HG03342 (cell line): ENCODE measurements around the gene STYXL2.

Experiments
- ATAC-seq: cut with Tn5 transposase; IDR thresholded peaks from one replicate; pipeline ENCODE4 v1.9.1; 2021; ENCODE audit warnings: mild to moderate bottlenecking, moderate library complexity; ENCODE audit not compliant: unreplicated experiment

The STYXL2 gene

DNA sequence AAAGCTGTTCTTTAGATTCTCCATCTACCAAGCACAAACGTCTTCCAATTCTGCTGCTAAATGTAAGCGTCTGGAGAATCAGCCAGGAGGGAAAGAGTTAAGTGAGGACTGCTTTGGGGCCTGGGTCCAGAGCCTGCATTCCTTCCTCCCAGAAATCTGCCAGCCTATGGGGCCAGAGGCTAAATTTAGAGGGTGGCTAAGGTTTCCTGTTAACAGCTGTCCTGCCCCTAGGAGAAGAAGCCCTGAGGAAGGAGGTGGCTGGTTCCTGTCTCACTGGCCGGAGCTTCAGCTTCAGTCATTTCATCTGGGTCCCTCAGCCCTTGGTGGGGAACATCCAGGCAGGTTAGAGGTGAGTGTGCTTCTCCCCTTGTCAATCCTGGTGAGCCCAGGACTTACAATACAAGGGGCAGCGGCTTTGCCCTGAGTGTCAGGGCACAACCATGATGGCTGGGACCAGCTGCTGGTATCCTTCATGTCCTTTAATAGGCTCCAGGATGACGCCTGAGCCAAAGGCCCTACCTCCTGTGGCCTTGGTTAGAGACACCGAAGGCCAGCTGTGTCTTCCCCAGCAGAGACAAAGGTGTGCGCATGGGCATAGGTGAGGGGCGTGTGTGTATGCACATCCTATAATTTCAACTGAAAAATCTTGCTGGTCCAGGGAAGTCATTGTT is at the start of gene STYXL2:
STYXL2 (plus strand) TSS at position 230 of the 671 bp plus-strand sequence. CDS start 775 bp downstream, outside the sequence.
- ATAC-seq, result no peak

DNA sequence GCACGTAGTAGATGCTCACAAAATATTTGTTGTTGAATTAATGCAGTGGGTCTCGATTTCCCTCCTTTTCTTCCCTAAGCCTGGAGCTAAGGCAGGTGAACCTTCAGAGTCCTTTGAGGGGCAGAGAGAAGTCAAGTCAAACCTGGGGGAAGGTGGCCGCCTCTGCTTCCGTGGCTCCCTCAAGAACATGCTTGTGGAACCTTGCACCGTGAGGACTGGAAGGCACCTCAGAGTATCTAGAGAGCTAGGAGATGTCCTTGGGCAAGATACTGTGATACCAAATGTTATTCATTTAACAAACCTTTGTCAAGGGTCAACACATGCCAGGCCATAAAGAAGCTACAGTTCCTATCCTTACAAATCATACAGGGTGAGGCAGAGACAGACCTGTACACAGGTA is 42.0 kb upstream of the STYXL2 start:
- ATAC-seq, result no peak

DNA sequence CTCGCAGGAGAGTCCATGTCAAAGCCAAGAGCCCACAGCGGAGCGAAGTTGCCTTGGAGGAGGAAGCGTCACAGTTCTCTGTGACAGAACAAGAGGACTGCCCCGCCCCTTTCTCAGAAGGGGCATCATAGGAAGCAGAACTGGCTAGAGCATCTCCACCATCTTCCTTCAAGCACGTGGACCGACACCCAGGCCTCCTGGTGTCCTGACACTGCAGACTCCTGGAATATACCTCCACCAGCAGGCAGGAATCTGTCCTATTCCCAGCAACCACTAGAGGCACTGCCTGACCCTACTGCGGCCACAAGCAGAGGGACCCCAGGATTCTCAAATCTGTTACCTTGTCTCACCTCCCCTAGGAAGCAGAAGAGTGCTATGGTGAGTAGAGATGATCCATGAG is 41.5 kb upstream of the STYXL2 start:
- ATAC-seq, result no peak

DNA sequence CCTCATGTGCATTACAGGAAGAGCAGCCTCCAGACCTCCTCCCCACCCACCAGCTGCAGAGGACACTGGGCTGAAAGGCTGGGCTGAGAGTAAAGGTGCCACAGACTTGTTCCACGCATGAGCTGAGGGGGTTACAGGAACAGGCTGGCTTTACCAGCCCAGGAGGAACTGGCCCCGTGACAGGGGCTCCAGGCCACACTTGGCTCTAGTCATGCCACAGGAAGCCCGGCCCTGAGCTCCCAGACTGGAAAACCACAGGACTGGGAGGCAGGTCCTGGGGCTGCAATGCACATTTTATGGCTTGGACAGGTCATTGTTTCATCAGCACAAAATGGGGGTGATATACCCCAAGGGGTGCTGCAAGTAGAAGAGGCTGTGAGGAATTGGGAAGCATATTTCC is 39.3 kb upstream of the STYXL2 start:
- ATAC-seq, result no peak

DNA sequence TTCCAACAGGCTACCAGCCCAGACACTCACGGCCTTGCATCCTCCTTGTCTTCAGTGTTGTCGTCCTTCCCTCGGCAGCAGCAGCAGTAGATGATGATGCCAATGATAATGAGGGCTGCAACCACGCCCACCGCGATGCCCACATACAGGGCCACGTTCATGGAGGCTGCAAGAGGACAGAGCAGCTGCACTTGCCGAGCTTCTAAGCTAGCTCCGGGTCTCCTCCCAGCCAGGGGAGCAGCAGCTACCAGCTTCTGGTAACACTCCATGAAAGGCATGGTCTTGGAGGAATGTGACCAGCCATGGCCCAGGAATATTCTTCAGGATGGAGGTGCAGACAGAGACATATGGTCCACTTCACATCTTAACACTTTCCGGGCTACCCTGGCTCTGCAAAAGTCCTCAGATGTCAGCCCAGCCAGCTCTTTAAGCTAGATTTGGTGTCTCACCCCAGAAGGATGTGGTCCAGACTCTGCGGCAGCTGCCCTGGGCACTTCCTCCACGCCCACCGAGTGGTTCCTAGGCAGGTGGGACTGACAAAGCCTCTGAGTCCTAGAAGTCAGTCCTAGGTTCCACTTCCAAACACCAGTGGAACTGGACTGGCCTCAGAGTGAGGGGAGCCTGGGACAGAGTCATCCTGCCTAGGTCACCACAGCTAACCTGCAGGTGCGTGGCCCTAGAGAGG is 38.8 kb upstream of the STYXL2 start:
- no peak for ATAC-seq

DNA sequence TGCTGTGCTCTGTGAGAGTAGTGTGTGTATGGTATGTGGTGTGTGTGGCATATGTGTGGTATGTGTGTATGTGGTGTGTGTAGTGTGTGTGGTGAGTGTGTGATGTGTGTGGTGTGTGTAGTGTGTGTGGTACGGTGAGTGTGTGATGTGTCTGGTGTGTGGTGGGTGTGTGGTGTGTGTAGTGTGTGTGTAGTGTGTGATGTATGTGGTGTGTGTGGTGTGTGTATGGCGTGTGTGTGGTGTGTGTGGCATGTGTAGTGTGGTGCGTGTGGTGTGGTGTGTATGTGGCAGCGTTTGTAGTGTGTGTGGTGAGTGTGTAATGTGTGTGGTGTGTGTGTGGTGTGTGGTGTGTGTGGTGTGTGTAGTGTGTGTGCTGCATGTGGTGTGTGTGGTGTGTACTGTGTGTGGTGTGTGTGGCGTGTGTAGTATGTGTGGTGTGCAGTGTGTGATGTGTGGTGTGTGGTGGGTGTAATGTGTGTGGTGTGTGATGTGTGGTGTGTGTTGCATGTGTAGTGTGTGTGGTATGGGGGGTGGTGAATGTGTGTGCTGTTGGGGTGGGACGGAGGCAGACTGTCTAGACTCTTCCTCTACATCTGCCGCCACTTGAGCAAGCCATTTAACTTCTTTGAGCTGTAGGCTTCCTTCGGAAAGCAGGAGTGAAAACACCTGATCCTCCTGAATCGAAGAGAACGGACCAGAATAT is 37.2 kb upstream of the STYXL2 start:
- no peak for ATAC-seq

DNA sequence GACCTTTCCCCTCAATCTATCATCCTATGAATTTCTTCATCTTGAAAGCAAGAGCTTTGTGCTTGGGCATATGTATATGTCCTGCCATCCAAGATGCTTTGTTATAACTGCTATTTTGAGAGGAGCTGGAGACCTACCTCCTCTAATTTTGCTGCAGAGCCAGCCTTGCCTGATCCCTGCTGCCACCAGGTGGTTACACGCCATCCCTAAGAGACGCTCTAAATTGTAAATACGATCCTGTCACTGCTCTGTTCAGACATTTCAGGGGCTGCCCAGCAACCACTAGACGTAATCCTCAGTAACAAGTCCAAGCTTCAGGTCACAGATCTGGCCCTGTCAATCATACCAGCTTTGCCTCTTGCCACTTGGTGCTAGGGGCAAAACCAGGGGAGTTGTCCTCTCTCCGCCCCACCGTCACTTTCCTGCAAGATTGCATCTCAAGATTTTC is 36.6 kb upstream of the STYXL2 start:
- peak; percentile 60 for ATAC-seq

DNA sequence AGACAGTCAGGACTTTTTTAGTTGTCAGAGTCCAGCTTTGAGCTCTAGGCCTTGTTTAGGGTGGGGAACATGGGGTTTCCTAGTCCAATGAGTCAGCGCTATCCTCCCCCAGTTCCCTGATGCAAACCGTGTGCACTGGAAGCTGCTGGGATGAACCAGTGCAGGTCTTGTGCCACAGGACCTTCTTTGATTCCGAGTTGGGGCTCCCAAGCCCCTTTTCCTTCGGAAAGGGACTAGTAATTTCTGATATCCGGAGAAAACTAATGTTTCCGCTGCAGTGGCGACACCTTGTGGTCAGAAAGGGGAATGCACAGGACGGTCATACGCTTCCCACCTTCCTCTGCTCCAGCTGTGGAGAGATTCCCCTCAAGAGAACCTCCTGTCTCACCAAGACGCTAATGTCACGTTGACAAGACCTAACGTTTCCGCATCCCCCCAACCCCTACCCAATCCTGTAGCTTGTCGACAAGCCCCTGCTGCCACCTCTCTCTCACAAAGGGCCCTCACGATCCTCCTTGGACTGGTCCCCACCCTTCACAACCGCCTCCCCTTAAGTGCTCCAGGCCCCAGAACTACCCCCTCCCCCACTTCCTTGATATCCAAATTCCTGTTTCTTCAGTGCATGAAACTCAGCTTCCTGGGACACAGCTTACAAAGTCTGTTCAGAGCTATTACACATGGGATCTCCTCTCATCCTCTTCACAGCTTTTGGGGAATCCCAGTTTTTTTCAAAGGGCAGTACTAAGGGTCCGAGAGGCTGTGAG is 34.6 kb upstream of the STYXL2 start:
- ATAC-seq, result no peak

DNA sequence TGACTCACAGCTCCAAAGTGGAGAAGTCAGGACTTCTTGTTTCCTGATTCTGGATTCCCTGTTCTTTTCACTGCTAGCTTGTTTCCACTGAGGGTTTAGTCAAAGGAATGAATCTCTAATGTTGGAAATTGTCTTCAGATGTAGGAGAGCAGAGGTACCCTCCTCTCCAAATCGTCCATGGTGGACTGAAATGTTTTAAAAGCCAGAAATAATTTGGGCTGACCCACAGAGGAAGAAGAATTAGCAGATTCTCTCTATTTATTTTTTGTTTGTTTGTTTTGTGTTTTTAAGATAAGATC is 34.1 kb upstream of the STYXL2 start:
- no peak for ATAC-seq

DNA sequence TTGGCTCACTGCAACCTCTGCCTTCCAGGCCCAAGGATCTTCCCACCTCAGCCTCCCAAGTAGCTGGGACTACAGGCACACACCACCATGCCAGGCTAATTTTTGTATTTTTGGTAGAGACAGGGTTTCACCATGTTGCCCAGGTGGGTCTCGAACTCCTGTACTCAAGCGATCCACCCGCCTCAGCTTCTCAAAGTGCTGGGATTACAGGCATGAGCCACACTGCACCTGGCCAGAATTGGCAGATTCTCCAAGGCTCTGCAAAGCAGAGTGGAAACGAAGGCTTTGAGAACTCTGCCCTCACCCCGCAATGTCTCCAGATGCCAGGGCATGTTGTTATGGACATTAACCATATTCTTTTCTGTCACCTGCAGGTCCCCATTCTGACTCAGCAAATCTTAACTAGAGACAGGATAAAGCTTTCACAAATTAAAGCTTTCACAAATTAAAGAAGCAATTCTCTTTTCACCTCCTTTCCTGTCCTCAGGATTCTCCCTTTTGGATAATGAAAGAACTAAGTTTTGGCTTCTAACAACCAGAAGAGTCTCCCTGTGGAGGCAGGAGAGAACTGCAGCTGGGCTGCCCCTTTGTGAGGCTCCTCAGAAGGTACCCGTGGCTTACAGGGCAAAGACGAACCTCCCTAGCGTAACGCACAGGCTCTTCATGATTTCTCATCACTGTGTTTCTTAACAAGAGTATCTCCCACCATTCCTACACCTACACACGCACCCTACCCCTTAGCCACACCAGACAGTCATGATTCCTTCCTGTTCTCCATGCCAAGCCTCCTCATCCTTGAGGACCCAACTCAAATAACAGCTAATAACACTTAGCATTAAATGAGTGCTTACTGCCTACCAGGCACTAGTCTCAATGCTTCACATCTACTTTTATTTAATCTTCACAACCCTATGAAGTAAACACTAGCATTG is 33.5 kb upstream of the STYXL2 start:
- no peak for ATAC-seq

DNA sequence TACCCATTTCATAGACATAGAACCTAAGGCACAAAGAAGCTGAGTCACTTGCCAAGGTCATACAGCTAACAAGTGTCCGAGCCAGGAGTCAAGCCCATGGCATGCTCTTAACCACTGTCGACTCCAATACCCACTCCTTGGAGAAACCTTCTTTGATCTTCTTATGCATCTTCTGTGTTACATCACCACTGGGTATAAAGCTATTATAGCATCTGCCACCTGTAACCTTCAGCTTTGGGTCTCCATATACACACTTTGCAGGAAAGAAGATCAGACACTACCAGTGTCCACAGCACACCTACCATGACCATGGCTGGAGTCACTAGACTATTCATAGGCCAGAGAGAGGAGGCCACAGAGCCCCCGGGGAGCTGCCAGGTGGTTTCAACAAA is 32.8 kb upstream of the STYXL2 start:
- ATAC-seq, result no peak

DNA sequence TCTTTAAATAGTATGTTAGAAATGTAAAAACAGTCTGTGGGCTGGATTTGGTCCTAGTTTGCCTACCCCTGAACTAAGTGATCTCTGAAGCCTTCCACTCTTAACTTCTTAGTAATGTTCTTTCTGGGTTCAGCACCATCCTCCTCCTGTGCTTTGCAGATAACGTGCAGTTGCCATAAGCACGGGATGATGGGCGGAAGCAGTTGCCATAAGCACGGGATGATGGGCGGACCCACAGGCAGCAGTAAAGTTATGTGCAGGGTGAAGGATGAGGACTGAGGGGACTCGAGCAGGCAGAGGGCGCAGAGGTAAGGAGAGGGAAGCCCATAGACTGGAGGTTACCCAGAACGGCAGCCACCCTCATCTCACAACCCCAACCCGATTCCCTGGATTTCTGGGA is 29.3 kb upstream of the STYXL2 start:
- no peak for ATAC-seq

DNA sequence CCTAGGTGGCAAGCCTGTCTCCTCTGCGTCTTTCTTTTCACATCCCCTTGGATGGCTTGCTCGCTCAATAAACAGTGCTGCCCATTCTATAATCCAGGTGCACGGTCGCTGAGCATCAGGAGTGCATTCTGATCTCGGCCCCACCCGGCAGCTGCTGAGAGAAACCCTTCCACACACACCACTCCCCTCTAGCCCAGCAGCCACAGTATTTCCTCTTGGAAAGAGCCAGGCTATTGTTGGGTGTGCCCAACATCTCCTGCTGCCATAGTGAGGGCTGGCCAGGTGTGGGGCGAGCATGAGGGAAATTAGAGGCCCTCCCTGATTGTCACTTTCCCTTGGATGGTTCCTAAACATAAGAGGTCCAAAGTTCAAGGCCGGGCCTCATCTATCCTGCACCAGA is 28.4 kb upstream of the STYXL2 start:
- ATAC-seq, result no peak

DNA sequence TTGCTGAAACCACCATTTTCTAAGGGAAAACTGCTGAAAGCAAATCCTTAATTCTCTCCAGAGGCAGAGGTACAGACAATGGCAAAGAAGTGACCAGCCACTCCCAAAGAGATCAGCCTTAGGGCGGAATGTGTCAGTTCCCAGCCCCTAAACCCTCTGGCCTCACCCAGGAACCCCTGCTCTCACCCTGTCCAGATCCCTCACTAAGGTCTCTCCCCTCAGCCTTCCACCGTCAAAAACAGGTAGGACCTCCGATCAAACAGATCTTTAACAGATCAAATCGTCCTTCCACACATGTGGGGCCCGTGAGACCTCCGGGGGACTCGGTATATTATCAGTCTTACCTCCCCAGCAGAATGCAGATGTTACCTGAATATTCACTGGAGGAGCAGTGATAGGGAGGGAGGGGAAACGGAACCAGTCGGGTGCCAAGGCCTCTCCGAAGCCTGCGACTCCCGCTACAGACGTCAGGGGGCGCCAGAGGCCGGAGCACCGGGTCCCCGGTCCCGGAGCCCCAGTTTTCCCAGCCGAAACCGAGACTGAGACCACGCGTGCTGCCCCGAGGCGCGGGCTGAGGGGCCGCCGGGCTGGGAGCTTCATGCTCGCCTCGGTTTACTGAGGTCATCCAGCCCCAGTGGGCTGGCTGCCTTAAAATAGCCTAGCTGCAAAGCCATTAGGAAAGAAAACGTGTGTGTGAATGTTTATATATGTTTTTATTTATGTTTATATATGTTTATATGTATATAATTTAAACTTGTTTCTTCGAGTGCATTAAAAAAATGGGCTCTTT is 27.3 kb upstream of the STYXL2 start:
- ATAC-seq, result peak; percentile 89

DNA sequence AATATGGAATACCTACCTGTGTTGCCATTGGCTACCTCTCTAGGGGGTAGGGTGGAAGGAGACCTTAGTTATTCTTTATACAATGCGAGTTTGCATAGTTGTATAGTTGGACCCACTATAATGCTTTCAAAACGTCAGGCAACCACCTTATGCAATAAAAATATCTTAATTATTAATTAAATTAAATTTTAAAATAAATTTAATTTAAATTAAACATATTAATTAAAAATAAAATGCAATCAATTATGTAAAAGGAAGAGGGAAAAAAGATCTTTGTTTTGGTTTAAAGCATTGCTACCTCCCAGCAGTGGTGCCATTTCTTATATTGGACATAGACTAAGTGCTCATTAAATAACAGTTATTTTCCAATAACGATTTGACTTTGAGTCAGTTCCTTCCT is 26.0 kb upstream of the STYXL2 start:
- ATAC-seq, result no peak

DNA sequence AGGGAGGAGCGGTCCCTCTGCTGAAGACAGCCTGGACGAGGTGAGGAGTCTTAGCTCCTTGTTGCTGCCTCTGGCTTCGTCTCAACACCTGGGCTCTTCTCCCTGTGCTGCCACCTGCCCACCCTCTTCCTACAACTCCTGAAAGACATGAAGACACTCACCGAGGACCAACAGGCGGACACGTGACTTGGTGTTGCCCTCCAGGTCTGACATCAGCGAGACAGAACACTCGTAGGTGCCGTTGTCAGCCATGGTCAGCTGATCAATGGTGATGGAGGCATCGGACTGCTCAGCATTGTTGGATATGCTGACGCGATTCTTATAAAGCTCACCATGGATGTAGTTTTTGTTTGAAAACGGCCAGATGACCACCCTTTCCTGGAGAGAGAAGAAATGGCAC is 25.1 kb upstream of the STYXL2 start:
- ATAC-seq, result no peak

DNA sequence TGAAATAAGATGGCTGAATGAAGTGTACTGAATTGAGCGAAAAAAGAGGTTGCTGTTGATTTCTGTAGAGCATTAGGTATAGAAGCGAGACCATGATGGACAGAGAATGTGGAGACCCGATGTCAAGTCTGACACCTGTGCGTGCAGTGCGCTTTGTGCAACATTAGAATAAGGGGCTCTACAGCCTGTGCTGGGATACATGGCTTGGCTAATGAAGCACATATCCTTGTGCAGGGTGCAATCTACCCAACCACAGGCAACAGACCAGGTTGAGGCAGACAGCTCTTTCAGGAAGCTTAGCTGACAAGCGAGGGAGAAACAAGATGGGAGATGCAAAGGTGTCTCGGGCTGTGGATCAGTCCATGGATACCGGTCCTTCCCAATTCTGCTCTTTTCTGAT is 22.6 kb upstream of the STYXL2 start:
- no peak for ATAC-seq

DNA sequence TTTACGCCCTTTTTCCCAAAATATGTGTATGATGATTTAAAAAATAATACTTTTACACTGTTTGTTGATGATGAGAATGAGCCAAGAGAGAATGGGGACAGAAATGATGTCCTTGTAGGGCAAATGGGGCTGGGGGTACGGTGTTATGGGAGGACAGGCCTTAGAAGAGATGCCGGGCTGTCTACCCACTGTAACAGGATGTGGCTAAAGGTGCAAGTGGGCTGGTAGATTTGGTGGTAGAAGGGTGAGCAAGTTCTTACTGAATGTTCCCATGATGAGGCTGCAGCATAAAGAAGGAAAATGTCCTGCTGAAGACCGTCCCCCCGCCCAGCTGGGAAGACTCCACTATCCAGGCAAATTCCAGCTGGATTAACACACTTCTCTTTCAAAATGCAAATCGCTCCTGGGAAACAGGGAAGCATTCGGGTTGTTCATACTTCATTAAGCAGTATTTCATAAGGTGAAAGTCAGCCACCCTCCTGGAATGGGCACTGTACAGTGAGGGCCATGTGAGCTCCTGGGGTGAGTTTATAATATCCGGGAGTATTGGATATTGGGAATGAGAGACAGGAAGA is 17.7 kb upstream of the STYXL2 start:
- no peak for ATAC-seq

DNA sequence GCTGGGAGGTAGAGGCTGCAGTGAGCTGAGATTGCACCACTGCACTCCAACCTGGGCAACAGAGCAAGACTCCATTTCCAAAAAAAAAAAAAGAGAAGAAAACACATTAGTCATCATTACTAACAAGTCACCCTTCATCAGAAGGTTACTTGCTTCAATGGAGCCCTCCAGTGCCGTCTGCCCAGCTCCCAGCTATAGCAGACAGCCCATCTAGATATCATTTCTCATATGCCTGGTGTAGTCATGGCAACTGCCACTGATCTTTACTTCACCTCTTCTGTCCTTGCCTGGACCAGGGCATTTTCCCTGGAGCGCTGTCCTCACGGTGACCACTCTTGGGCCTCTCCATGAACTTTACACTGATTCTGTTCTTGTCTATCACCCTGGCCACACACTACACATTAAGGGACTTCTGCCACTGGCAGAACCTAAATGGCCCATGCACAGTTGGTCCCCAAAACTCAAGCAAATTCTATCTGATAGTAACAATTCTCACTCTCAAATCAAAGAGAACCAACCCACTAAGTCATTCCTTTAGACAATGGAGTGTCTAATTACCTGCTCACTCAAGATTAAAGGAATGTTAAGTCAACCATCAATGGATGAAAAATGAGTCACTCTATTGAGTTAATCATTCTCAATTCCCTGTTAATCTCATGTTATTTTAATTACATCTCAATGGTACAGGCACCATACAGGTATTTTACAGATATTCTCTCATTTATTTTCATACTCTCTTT is 16.6 kb upstream of the STYXL2 start:
- no peak for ATAC-seq
